Activated CD4-positive, alpha-beta T cell treated with anti-CD3 and anti-CD28 coated beads, Interleukin-2, amount 10 ng/mL, durations not matched to agents 24 days and 14 days (primary cell): ENCODE measurements around the gene LYSMD3. TPM values are rescaled to one million over a fixed set of nuclear protein-coding genes. Genes with fewer than 3 reads are reported as not detected.

Experiments
- total RNA-seq: library from RNA; stranded (reverse); gene quantifications from 2 replicates; pipeline ENCODE4 v1.2.3, GENCODE V29; 2022

LYSMD3 gene
- total RNA-seq, 1 donor from 2014 or later, result 11.3 TPM

Other genes with a start within 250 kb of the LYSMD3 start
- 39.4 and 40.0 TPM in 2 replicates for gene CETN3, start 119.8 kb downstream of the LYSMD3 start, total RNA-seq
- gene MBLAC2, start 54.8 kb downstream of the LYSMD3 start, total RNA-seq, result 6.1 and 6.4 TPM in 2 replicates
- gene POLR3G, start 54.7 kb downstream of the LYSMD3 start, total RNA-seq, result 22.2 and 25.1 TPM in 2 replicates
- gene ADGRV1, start 29.2 kb upstream of the LYSMD3 start, total RNA-seq, result 0.63 TPM in 1 of 2 replicates, not detected in the other